NOMO-1 (cell line): Measurements from ENCODE around the gene KLHL29.
"Not testable (repeated sequence)": the region's sequence is repeated elsewhere in the genome, so short reads cannot be mapped to it uniquely, and the experiment has no call there.

Experiments
- DNase-seq, 2 experiments: peaks; one replicate each; lab custom pipeline; 2025; ENCODE audit not compliant: unreplicated experiment in 2 of 2; lab: John Stamatoyannopoulos, UW

Gene KLHL29

GRCh38 chr2:23391237-23391736 lies 6.3 kb downstream of the KLHL29 start:
- not testable (repeated sequence) for DNase-seq

- no peak for DNase-seq
These were observed 8.7 kb downstream of the KLHL29 start for GRCh38 chr2:23393722-23394121.

- no peak for DNase-seq
These were observed 9.7 kb downstream of the KLHL29 start for GRCh38 chr2:23394700-23395099.

DNA sequence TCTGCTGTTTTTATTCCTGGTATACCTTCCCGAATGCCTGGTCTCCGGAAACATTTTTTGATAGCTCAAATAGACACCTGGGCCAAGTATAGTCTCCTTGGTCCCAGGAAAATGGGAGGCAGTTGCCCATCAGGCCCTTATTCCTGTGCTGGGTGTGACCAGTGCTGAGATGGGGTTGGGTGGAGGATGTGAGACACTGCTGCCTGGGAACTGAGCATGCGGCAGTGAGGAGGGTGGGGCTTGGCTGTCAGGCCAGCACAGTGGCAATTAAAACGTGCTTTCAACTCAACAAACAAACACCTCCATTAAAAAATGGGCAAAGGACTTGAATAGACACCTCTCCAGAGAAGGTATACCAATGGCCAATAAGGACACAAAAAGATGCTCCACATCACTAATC lies 12.5 kb downstream of the KLHL29 start:
- DNase-seq = no peak

- peak in 1 of 2 experiments; percentile 4 for DNase-seq
These were observed 14.8 kb downstream of the KLHL29 start for GRCh38 chr2:23399674-23400261.

- DNase-seq = no peak
These were observed 15.7 kb downstream of the KLHL29 start for GRCh38 chr2:23400703-23401102.

DNA sequence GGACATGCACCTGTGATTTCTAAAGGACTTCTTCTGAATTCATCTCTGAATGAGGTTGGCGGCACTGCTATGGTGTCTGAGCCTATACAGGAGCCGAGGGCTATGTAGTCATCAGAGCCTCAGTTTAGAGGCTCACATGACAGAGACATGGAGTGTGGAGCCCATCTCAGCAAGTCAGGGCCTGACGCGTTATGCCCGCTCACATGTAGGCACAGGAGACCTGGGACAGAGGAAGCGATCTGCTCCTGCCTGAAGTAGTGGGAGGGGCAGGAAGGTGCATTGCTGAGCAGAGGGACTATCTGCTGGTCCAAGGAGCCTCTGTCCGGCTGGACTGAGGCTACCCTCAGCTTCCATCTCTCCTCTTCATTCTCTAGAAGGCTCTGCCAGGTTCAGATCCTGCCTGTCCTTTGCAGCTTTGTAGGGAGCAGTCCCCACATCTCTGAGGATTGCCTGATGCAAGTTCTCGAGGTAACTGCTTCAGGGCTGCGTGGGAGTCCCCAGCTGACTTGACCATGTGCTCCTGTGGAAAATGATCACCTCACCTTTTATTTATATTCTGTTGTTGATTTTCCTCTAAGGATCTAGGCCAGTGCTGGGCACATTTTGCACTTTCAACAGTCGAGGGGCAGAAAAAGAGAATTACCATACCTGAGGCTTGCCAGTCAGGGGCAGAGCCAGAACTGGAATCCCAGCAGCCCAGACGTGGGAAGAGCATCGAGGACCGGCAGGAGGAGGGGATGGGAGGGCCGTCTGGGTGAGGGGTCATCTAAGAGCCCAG lies 16.6 kb downstream of the KLHL29 start:
- no peak for DNase-seq

- no peak for DNase-seq
These were observed 17.3 kb downstream of the KLHL29 start for GRCh38 chr2:23402205-23402740.

DNA sequence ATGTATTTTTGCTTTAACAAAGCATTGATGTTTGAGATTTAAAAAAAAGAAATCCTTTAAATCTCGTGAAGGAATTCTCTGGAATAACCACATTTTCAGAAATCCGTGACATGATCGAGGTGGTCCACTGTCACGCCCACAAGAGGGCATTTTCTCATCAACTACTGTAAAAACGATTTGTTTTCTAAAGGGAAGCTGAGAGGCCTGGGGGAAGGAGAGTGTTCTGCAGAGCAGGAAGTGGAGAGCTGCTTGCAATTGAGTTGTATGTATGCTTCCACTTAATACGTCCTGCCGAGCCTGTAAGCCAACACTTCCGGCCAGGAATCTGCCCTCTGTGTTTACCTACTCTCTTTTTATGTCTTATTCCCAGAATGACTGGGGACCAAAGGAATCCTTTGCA lies 19.4 kb downstream of the KLHL29 start:
- peak; percentile 61 to 64 for DNase-seq

GRCh38 chr2:23409248-23409647 lies 24.3 kb downstream of the KLHL29 start:
- no peak for DNase-seq

DNA sequence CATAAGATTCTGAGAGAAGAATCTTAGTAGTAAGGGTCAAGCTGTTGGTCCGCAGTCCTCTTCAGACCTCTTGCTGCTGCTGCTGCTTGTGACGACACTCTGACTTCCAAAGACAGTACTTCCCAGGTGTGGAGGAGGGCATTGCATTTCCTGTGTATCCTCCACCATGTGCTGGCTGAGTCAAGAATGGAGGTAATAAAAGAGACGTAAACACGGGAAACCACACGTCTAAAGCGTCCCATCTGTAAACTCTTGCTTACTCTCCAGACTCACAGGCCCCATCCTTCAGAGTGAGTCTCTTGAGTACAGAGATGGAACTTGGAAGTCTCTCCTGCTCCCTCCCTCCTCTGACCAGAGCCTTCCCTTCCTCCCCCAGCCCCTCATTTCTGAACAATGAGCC lies 25.6 kb downstream of the KLHL29 start:
- no peak for DNase-seq

GRCh38 chr2:23411752-23412431 lies 26.9 kb downstream of the KLHL29 start:
- no peak for DNase-seq

- DNase-seq = no peak
These were observed 27.7 kb downstream of the KLHL29 start for GRCh38 chr2:23412556-23413155.

GRCh38 chr2:23413641-23414040 lies 28.7 kb downstream of the KLHL29 start:
- no peak for DNase-seq

GRCh38 chr2:23414106-23414505 lies 29.1 kb downstream of the KLHL29 start:
- no peak for DNase-seq

- DNase-seq = no peak
These were observed 29.9 kb downstream of the KLHL29 start for GRCh38 chr2:23414871-23415270.

DNA sequence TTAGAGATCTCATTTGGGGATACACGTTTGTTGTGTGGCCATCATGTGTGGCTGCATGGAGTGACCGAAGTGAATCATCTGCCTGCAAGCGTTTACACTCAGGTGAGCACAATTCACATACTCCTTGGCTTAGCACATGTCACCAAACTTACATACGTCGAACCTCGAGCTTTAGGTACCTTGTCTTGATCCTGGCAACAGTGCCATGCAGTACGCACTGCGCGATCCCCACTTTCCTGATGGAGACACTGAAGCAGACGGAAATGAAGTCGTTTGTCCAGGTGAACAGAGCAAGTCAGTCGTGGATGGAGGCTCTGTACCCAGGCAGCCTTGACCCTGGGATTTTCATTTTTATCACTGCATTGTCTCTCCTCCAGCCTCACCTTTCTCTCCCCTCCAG lies 32.3 kb downstream of the KLHL29 start:
- no peak for DNase-seq

DNA sequence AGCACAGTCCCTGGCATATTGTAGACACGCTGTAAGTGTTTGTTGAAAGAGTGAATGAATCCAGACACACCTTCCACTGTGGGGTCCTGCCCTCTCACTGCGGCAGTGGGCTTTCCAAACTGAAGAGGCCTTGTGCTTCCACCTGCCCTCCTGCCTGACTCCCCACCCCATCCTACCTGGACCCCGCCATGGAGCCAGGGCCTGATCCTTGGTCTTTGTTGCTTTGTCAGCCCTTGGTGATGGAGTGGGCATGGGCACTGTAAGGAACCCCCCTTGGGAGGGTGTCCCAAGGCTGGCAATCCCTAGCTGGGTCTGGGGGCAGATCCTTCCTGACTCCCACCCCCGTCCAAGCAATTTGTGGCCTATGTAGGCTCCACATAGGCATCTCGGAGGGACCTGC lies 33.1 kb downstream of the KLHL29 start:
- no peak for DNase-seq

DNA sequence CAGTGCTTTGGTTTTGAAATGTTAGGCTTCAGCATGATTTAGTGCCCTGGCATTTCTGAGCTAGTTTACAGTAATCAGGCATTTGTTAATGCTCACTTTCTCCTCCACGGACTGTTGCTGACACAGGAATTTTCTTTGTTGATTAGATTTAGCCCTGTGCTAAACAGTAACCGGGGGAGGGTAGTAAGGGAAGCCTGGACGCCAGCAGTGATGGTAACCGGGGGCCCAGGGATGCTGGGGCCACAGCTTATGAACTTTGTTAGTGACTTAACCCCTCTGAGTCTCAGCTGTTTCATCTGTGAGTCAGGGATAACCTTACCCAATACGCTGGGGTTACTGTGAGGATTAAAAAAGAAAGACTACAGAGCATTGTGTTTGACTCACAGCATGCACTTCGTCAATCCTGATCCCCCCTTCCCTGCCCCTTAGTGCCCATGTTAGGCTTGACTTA lies 33.5 kb downstream of the KLHL29 start:
- no peak for DNase-seq

DNA sequence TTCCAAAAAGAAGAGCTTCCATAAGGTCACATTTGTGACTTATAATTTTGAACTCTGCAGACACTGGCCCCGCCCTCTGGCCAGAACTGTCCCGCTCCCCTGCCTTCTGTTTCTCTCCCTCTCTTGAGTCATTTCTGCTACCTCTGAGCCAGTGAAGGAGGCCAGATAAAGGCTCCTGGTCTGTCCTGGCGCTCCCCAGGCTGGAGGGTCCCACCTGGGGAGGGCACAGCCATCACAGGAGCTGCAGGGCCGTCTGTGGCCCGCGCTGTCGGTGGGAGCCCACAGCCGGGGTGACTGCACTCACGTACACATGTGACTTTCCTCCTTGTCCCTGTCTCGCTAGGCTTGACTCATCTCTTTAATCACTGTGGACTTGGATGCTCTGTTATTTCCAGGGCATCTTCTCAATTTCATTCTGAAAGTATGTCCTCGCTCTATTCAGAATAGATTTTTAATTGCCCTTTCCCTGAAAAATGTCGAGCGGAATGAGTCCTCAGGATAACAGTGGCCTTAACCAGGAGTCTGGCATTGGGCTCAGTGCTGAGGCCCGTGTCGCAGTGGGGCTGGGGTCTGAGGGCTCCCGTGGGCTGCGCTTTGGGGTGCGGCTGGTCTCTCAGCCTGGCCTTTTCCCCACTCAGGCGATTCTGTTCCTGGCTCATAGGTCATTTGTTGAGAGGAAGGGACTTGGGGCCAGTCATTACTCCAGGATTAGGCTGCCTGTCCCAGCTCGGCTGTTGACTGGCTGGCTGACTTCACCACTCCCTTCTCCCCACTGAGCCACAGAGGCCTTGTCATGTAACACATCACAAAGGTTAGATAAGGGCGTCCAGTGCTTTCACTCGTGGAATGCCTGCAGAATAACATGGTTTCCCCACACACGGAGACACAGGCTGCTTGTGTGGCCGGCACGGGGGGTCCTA lies 34.5 kb downstream of the KLHL29 start:
- no peak for DNase-seq
